ENCODE results near the gene PCDHGC4.

DNA sequence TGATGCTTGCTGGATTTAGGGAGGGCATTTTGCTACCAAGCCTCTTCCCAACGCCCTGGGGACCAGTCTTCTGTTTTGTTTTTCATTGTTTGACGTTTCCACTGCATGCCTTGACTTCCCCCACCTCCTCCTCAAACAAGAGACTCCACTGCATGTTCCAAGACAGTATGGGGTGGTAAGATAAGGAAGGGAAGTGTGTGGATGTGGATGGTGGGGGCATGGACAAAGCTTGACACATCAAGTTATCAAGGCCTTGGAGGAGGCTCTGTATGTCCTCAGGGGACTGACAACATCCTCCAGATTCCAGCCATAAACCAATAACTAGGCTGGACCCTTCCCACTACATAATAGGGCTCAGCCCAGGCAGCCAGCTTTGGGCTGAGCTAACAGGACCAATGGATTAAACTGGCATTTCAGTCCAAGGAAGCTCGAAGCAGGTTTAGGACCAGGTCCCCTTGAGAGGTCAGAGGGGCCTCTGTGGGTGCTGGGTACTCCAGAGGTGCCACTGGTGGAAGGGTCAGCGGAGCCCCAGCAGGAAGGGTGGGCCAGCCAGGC lies 27.0 kb downstream of the PCDHGC4 start:
- TF ChIP-seq, protein P1, sequence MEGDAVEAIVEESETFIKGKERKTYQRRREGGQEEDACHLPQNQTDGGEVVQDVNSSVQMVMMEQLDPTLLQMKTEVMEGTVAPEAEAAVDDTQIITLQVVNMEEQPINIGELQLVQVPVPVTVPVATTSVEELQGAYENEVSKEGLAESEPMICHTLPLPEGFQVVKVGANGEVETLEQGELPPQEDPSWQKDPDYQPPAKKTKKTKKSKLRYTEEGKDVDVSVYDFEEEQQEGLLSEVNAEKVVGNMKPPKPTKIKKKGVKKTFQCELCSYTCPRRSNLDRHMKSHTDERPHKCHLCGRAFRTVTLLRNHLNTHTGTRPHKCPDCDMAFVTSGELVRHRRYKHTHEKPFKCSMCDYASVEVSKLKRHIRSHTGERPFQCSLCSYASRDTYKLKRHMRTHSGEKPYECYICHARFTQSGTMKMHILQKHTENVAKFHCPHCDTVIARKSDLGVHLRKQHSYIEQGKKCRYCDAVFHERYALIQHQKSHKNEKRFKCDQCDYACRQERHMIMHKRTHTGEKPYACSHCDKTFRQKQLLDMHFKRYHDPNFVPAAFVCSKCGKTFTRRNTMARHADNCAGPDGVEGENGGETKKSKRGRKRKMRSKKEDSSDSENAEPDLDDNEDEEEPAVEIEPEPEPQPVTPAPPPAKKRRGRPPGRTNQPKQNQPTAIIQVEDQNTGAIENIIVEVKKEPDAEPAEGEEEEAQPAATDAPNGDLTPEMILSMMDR (IDR thresholded peaks at IDR 0.05; ENCODE audit: low read length), result no peak
- TF ChIP-seq EZH2phosphoT487 (IDR thresholded peaks at IDR 0.05; ENCODE audit: low read length), result no peak

All from MM.1S (cell line).